Measurements from ENCODE around the gene CAV1.

GRCh38 chr7:116539879-116540278 lies 15.0 kb downstream of the CAV1 start:
- no peak for TF ChIP-seq CTCF (IDR thresholded peaks at IDR 0.05)
- no peak for TF ChIP-seq ZFX (IDR thresholded peaks at IDR 0.05; ENCODE audit: borderline replicate concordance)
